ENCODE results near the gene SPINK1.
"Not testable (repeated sequence)": the region's sequence is repeated elsewhere in the genome, so short reads cannot be mapped to it uniquely, and the experiment has no call there.

The SPINK1 gene

GRCh38 chr5:147874910-147875367 is 43.5 kb upstream of the SPINK1 start:
- Mint-ChIP-seq H3K36me3 (ENCODE audit: low read depth) (no peaks in the 10 kb centered on the region), H3K4me1 (no peaks in the 10 kb centered on the region), H3K9me3 (no peaks in the 10 kb centered on the region), H3K27ac (peak overlapping the region in 1 of 3 experiments; percentile 19), H3K27me3 (ENCODE audit: low read depth) (peaks cover 48% of the 10 kb centered on the region), H3K4me3 (no peak overlapping the region)
- no peak for TF ChIP-seq CTCF (IDR thresholded peaks at IDR 0.05; ENCODE audit: unreplicated experiment in 3 of 3)

DNA sequence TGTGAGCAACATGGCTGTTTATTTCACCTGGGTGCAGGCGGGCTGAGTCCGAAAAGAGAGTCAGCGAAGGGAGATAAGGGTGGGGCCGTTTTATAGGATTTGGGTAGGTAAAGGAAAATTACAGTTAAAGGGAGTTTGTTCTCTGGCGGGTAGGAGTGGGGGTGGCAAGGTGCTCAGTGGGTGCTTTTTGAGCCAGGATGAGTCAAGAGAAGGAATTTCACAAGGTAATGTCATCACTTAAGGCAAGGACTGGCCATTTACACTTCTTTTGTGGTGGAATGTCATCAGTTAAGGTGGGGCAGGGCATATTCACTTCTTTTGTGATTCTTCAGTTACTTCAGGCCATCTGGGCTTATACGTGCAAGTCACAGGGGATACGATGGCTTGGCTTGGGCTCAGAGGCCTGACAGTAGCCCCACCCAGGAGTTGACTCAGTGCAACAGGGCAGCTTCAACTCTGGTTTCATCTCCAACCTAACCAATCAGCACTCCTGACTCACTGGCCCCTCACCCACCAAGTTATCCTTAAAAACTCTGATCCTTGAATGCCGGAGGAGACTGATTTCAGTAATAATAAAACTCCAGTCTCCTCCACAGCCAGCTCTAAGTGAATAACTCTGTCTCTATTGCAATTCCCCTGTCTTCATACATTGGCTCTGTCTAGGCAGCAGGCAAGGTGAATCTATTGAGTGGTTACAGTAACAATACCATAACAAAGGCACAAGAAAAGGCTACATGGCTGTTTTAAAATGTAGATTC is 42.8 kb upstream of the SPINK1 start:
- H3K9me3 Mint-ChIP-seq, result not testable (repeated sequence)
- peaks cover 54% of the 10 kb centered on the region for H3K27me3 Mint-ChIP-seq (ENCODE audit: low read depth)

DNA sequence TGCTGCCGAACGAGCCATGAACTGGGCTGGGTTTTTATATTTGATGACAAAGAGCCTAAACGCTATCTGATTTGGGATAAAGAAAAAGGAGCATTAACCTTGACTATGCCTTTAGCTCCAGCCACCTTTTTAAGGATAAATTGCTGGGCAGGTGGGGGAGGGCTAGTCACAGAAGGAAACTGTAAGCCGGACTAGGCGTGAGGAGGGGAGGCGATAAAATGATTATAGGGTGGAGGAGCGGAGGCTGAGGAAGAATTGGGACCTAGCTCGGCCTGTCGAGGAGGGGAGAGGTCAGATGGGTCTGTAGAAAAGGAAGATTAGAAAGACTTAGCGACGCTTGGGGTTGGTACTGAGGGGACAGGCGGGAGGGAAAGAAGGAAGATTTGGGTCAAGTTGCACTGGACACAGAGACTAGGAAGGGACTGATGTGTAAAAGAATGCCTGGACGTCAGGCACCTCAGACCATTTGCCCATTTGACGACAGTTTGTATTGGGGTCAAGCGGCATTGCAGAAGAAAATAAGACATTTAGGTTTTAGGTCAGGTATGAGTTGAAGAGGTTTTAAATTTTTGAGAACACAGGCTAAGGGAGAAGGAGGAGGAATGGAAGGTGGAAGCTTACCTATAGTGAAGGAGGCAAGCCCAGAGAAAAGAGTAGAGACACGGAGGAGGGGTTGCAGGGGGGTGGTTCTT is 41.4 kb upstream of the SPINK1 start:
- H3K27ac Mint-ChIP-seq; H3K4me3 Mint-ChIP-seq; H3K9me3 Mint-ChIP-seq; H3K36me3 Mint-ChIP-seq (ENCODE audit: low read depth); H3K4me1 Mint-ChIP-seq: not testable (repeated sequence)
- peaks cover 61% of the 10 kb centered on the region for H3K27me3 Mint-ChIP-seq (ENCODE audit: low read depth)

More for the DNA sequence above, 42.8 kb upstream of the SPINK1 start:
- H3K36me3 Mint-ChIP-seq (ENCODE audit: low read depth); H3K4me1 Mint-ChIP-seq; H3K4me3 Mint-ChIP-seq: not testable (repeated sequence)
- peak overlapping the region in 1 of 3 experiments; percentile 19 for H3K27ac Mint-ChIP-seq

DNA sequence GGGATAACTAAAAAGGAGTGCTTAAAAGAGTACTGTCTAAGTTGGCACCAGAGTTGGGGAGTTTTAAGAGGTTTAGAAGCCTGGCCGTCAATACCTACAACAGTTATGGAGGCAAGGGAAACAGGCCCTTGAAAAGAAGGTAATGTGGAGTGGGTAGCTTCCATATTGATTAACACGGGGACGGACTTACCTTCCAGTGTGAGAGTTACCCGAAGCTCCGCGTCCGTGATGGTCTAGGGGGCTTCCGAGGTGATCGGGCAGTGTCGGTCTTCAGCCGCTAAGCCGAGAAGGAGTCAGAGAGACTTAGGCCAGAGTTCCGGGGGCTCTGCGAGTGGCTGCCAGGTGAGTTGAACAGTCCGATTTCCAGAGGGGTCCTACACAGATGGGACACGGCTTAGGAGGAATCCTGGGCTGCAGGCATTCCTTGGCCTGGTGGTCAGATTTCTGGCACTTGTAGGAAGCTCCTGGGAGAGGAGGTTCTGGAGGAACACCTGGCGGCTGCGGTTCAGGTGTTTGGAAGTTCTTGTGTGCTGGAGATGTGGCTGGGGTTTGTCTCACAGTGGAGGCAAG is 40.6 kb upstream of the SPINK1 start:
- H3K27me3 Mint-ChIP-seq (ENCODE audit: low read depth), result peaks cover 61% of the 10 kb centered on the region
- not testable (repeated sequence) for H3K9me3 Mint-ChIP-seq; H3K27ac Mint-ChIP-seq; H3K4me3 Mint-ChIP-seq; H3K36me3 Mint-ChIP-seq (ENCODE audit: low read depth); H3K4me1 Mint-ChIP-seq

GRCh38 chr5:147869892-147870291 is 38.4 kb upstream of the SPINK1 start:
- not testable (repeated sequence) for H3K36me3 Mint-ChIP-seq (ENCODE audit: low read depth); H3K27ac Mint-ChIP-seq; H3K9me3 Mint-ChIP-seq; H3K4me3 Mint-ChIP-seq; H3K4me1 Mint-ChIP-seq
- peaks cover 56% of the 10 kb centered on the region for H3K27me3 Mint-ChIP-seq (ENCODE audit: low read depth)

DNA sequence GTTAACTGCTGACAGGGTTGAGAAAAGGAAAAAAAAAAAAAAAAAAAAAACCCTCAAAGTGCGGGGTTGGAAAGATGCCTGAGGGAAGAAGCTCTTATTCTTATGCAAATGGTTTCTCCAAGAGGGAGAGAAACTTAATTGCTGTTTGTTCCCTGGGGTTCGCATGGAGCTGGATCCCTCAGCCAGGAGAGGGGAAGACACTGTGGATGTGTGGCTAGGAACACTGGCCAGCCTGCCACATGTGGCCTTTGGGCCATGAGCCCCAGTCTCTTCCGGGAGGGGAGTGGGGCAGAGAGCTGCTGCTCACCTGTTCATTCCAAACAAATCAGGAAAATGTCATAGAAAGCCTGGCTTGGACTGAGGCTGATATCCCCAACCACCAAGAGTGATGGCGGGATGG is 37.6 kb upstream of the SPINK1 start:
- no peak for TF ChIP-seq CTCF (IDR thresholded peaks at IDR 0.05; ENCODE audit: unreplicated experiment in 3 of 3)

DNA sequence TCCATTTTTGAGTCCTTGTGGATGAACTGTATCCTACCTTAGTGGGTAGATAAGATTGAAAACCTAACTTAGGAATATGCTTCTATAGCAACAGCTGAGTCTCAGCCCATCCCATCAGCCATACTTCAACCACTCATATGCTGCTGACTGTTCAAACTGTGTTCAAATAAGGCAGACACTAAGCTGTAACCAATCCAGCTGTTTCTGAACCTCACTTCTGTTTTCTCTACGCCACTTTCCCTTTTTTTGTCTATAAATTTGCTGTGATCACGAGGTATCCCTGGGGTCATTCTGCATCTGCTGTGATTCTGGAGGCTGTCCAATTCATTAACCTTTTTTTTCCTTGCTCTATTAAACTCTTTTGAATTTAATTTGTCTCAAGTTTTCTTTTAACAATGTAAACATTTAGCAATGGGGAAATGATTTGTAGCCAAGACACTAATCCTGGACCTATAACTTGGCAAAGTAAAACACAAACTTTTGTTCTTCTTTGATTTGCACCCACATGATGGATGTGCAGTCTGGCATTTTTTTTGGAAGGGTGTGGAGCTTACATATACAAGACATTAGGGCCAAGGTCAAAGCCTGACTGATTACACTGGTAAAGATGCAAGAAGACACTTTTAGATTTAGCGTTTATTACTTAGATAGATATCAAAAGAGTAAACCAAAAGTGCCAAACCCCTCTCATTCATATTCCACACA is 32.1 kb upstream of the SPINK1 start:
- H3K36me3 Mint-ChIP-seq (ENCODE audit: low read depth), result no peaks in the 10 kb centered on the region
- TF ChIP-seq CTCF (IDR thresholded peaks at IDR 0.05; ENCODE audit: unreplicated experiment in 3 of 3), result no peak
- no peaks in the 10 kb centered on the region for H3K9me3 Mint-ChIP-seq
- peak overlapping the region; percentile 49 to 66 (median 55) for H3K27ac Mint-ChIP-seq
- peaks cover 20% of the 10 kb centered on the region for H3K4me1 Mint-ChIP-seq
- H3K27me3 Mint-ChIP-seq (ENCODE audit: low read depth), result no peaks in the 10 kb centered on the region
- H3K4me3 Mint-ChIP-seq, result no peak overlapping the region

More for the DNA sequence above, 37.6 kb upstream of the SPINK1 start:
- H3K36me3 Mint-ChIP-seq (ENCODE audit: low read depth), result no peaks in the 10 kb centered on the region
- no peak overlapping the region for H3K4me3 Mint-ChIP-seq
- no peaks in the 10 kb centered on the region for H3K9me3 Mint-ChIP-seq
- H3K27ac Mint-ChIP-seq, result no peak overlapping the region
- peaks cover 53% of the 10 kb centered on the region for H3K27me3 Mint-ChIP-seq (ENCODE audit: low read depth)
- peaks cover 8% of the 10 kb centered on the region for H3K4me1 Mint-ChIP-seq

Data from nephron (organoid).